ENCODE measurements around the gene OR8G1. TPM values are rescaled to one million over a fixed set of nuclear protein-coding genes. Genes with fewer than 3 reads are reported as not detected.
A peak's percentile ranks its signal among the peaks of the same experiment; 100 is the strongest.

Gene OR8G1
- total RNA-seq, 1 experiment from 2014 or later: not detected

- H3K9me3 ChIP-seq (ENCODE audit: low read length): no peaks in the 10 kb centered on the region
- H3K9me2 ChIP-seq (replicated peaks; ENCODE audit: low read length): no peaks in the 10 kb centered on the region
- no TSS peak for BruUV-seq (replicated peaks)
- no peak overlapping the region for H2AFZ ChIP-seq (ENCODE audit: low read length)
- H3K4me2 ChIP-seq (ENCODE audit: low read length): no peak overlapping the region
- H3K27ac ChIP-seq (ENCODE audit: low read length): no peak overlapping the region
- H4K20me1 ChIP-seq (ENCODE audit: low read length): no peaks in the 10 kb centered on the region
- DNase-seq (peak; percentile 49), ATAC-seq (peak; percentile 45)
- peaks cover 8% of the 10 kb centered on the region; the same call in 1 of the 2 replicates for H3K27me3 ChIP-seq (ENCODE audit: low read length)
- ChIA-PET POLR2A (ENCODE audit: unreplicated experiment) (no interaction called here), CTCF (interaction anchor here (0.6 kb wide), 1 partner anchor 268 kb away, joined by 5 read pairs; the partner anchor contains the start of gene OR8A1)
- intact Hi-C loops (cut with micrococcal nuclease): no loop called here
- no peak overlapping the region for H3K9ac ChIP-seq (ENCODE audit: low read length)
- H3K36me3 ChIP-seq (ENCODE audit: low read depth, low read length): no peaks in the 10 kb centered on the region
- no peaks in the 10 kb centered on the region for H3F3A ChIP-seq (ENCODE audit: low read length, unreplicated experiment)
- no peak overlapping the region for H3K4me3 ChIP-seq (ENCODE audit: low read length)
- no peaks in the 10 kb centered on the region for H3K79me2 ChIP-seq (ENCODE audit: low read length)
- TF ChIP-seq CTCF (conservative IDR thresholded peaks at IDR 0.05; ENCODE audit: low read depth, low read length): no peak
- no peak for TF ChIP-seq EZH2phosphoT487 (IDR thresholded peaks at IDR 0.05; ENCODE audit: borderline replicate concordance, low read length)
- no peak for TF ChIP-seq EZH2 (IDR thresholded peaks at IDR 0.05; ENCODE audit: low read length, unreplicated experiment)
- no peaks in the 10 kb centered on the region for H3K4me1 ChIP-seq (ENCODE audit: insufficient read depth, low read length)
Measured at GRCh38 chr11:124301548-124301947, 60.7 kb downstream of the OR8G1 start.

GRCh38 chr11:124302347-124303125 is 61.6 kb downstream of the OR8G1 start:
- CTCF ChIA-PET: no interaction called here
- H3K36me3 ChIP-seq (ENCODE audit: low read depth, low read length): no peaks in the 10 kb centered on the region
- TF ChIP-seq CTCF (conservative IDR thresholded peaks at IDR 0.05; ENCODE audit: low read depth, low read length): no peak
- TF ChIP-seq EZH2 (IDR thresholded peaks at IDR 0.05; ENCODE audit: low read length, unreplicated experiment): no peak
- TF ChIP-seq EZH2phosphoT487 (IDR thresholded peaks at IDR 0.05; ENCODE audit: borderline replicate concordance, low read length): no peak
- H3K4me3 ChIP-seq (ENCODE audit: low read length): no peak overlapping the region
- ATAC-seq: peak; percentile 20; the same call in 1 of the 2 replicates
- no peaks in the 10 kb centered on the region for H3K9me3 ChIP-seq (ENCODE audit: low read length)
- H3K4me2 ChIP-seq (ENCODE audit: low read length): no peak overlapping the region
- H3K9ac ChIP-seq (ENCODE audit: low read length): no peak overlapping the region
- no peak overlapping the region for H2AFZ ChIP-seq (ENCODE audit: low read length)
- H4K20me1 ChIP-seq (ENCODE audit: low read length): no peaks in the 10 kb centered on the region
- H3K27ac ChIP-seq (ENCODE audit: low read length): no peak overlapping the region
- no peaks in the 10 kb centered on the region for H3K4me1 ChIP-seq (ENCODE audit: insufficient read depth, low read length)
- H3K79me2 ChIP-seq (ENCODE audit: low read length): no peaks in the 10 kb centered on the region
- POLR2A ChIA-PET (ENCODE audit: unreplicated experiment): no interaction called here
- DNase-seq: no peak
- H3F3A ChIP-seq (ENCODE audit: low read length, unreplicated experiment): no peaks in the 10 kb centered on the region
- intact Hi-C loops (cut with micrococcal nuclease): no loop called here
- H3K9me2 ChIP-seq (replicated peaks; ENCODE audit: low read length): no peaks in the 10 kb centered on the region
- H3K27me3 ChIP-seq (ENCODE audit: low read length): peaks cover 13% of the 10 kb centered on the region; the same call in 1 of the 2 replicates
- no TSS peak for BruUV-seq (replicated peaks)

Other genes starting within 250 kb of the OR8G1 start
- not detected in 2 replicates for gene OR10G6, start 245.9 kb upstream of the OR8G1 start, total RNA-seq (2014; rRNA removed)
- not detected in 2 replicates for gene OR10G4, start 228.1 kb upstream of the OR8G1 start, total RNA-seq (2014; rRNA removed)
- gene OR10G9, start 218.1 kb upstream of the OR8G1 start, total RNA-seq (2014; rRNA removed): not detected in 2 replicates
- gene OR10G8, start 214.3 kb upstream of the OR8G1 start, total RNA-seq (2014; rRNA removed): not detected in 2 replicates
- not detected in 2 replicates for gene OR10G7, start 199.8 kb upstream of the OR8G1 start, total RNA-seq (2014; rRNA removed)
- gene VWA5A, start 125.6 kb upstream of the OR8G1 start, total RNA-seq (2014; rRNA removed): 0.17 TPM in 1 of 2 replicates, not detected in the other
- gene OR10D3, start 57.8 kb upstream of the OR8G1 start, total RNA-seq (2014; rRNA removed): 0.15 and 0.29 TPM in 2 replicates
- gene OR8G5, start 15.3 kb downstream of the OR8G1 start, total RNA-seq (2014; rRNA removed): 0.26 and 0.46 TPM in 2 replicates
- gene OR8D1, start 72.9 kb downstream of the OR8G1 start, total RNA-seq (2014; rRNA removed): not detected in 2 replicates
- gene OR8D2, start 79.1 kb downstream of the OR8G1 start, total RNA-seq (2014; rRNA removed): not detected in 2 replicates
- not detected in 2 replicates for gene OR8B2, start 143.4 kb downstream of the OR8G1 start, total RNA-seq (2014; rRNA removed)
- not detected in 2 replicates for gene OR8B3, start 157.9 kb downstream of the OR8G1 start, total RNA-seq (2014; rRNA removed)
- gene OR8B4, start 183.8 kb downstream of the OR8G1 start, total RNA-seq (2014; rRNA removed): not detected in 2 replicates
- not detected in 2 replicates for gene OR8B8, start 204.6 kb downstream of the OR8G1 start, total RNA-seq (2014; rRNA removed)